ENCODE results near the gene SYT5. TPM values are rescaled to one million over a fixed set of nuclear protein-coding genes. Genes with fewer than 3 reads are reported as not detected.
A peak's percentile ranks its signal among the peaks of the same experiment; 100 is the strongest.

The SYT5 gene
- total and polyA plus RNA-seq, 9 of the 15 experiments (the other 6 are each of a cell fraction or from before 2014, with no cell fraction given) = 1.3 to 20.9 (median 8.8) TPM

DNA sequence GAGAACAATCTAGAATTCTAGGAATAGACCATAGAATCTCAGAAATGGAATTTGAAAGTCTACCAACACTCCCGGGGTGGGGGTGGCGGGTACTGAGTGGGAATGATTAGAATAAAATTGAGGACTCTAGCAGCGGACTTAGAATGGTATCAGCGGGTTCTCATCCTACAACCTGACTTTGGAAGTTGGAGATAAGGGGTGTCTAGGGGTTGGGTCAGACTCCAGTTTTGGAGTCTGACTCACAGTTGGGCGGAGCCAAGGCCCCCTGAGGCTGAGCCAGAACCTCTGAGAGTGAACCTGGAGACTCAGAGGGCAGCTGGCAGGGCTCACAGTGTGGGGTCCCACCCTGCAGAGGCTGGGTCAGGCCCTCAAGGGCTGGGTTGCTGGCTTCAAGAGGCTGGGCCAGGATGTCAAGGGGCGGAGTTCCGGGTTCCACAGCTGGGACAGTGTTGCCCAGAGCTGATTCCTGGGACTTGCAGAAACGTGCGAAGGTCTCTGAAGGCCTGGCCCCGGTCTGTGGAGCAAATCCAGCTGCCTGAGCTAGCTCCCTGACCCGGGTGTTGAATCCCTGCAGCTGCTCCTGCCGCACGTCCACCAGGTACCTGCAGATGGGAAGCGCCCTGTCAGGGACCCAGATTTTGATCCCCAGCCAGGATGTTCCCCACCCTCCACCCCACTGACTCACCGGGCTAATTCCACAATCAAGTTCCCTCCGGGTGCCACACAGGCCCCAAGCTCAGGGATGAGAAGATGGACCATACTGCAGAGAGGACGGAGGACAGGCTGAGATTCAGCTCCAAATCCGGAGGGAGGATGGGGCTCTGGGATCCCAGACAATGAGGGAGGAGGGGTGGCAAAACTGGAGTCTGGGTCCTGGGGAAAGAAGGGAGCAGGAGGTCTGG is 21.0 kb downstream of the SYT5 start (continued):
- no peak for TF ChIP-seq U2AF1 (optimal IDR thresholded peaks at IDR 0.05; ENCODE audit: low read depth, low read length)
- TF ChIP-seq, protein P1, sequence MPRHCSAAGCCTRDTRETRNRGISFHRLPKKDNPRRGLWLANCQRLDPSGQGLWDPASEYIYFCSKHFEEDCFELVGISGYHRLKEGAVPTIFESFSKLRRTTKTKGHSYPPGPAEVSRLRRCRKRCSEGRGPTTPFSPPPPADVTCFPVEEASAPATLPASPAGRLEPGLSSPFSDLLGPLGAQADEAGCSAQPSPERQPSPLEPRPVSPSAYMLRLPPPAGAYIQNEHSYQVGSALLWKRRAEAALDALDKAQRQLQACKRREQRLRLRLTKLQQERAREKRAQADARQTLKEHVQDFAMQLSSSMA (CRISPR knock-in tag; IDR thresholded peaks at IDR 0.05) = no peak
- TF ChIP-seq SLC30A9 (CRISPR knock-in tag; IDR thresholded peaks at IDR 0.05) = no peak
- peak; percentile 89 for TF ChIP-seq HDAC2 (IDR thresholded peaks at IDR 0.05)
- TF ChIP-seq, protein P2, sequence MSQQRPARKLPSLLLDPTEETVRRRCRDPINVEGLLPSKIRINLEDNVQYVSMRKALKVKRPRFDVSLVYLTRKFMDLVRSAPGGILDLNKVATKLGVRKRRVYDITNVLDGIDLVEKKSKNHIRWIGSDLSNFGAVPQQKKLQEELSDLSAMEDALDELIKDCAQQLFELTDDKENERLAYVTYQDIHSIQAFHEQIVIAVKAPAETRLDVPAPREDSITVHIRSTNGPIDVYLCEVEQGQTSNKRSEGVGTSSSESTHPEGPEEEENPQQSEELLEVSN (IDR thresholded peaks at IDR 0.05; ENCODE audit: borderline replicate concordance in 1 of 2, extremely low read depth in 1 of 2, insufficient read depth in 1 of 2, insufficient read length in 1 of 2, low read depth in 1 of 2, low read length in 1 of 2, poor library complexity in 1 of 2, severe bottlenecking in 1 of 2) = peak in 1 of 2 experiments; percentile 11
- no peak for TF ChIP-seq ZNF644 (tag; IDR thresholded peaks at IDR 0.05; ENCODE audit: low read depth)
- TF ChIP-seq, protein P3, sequence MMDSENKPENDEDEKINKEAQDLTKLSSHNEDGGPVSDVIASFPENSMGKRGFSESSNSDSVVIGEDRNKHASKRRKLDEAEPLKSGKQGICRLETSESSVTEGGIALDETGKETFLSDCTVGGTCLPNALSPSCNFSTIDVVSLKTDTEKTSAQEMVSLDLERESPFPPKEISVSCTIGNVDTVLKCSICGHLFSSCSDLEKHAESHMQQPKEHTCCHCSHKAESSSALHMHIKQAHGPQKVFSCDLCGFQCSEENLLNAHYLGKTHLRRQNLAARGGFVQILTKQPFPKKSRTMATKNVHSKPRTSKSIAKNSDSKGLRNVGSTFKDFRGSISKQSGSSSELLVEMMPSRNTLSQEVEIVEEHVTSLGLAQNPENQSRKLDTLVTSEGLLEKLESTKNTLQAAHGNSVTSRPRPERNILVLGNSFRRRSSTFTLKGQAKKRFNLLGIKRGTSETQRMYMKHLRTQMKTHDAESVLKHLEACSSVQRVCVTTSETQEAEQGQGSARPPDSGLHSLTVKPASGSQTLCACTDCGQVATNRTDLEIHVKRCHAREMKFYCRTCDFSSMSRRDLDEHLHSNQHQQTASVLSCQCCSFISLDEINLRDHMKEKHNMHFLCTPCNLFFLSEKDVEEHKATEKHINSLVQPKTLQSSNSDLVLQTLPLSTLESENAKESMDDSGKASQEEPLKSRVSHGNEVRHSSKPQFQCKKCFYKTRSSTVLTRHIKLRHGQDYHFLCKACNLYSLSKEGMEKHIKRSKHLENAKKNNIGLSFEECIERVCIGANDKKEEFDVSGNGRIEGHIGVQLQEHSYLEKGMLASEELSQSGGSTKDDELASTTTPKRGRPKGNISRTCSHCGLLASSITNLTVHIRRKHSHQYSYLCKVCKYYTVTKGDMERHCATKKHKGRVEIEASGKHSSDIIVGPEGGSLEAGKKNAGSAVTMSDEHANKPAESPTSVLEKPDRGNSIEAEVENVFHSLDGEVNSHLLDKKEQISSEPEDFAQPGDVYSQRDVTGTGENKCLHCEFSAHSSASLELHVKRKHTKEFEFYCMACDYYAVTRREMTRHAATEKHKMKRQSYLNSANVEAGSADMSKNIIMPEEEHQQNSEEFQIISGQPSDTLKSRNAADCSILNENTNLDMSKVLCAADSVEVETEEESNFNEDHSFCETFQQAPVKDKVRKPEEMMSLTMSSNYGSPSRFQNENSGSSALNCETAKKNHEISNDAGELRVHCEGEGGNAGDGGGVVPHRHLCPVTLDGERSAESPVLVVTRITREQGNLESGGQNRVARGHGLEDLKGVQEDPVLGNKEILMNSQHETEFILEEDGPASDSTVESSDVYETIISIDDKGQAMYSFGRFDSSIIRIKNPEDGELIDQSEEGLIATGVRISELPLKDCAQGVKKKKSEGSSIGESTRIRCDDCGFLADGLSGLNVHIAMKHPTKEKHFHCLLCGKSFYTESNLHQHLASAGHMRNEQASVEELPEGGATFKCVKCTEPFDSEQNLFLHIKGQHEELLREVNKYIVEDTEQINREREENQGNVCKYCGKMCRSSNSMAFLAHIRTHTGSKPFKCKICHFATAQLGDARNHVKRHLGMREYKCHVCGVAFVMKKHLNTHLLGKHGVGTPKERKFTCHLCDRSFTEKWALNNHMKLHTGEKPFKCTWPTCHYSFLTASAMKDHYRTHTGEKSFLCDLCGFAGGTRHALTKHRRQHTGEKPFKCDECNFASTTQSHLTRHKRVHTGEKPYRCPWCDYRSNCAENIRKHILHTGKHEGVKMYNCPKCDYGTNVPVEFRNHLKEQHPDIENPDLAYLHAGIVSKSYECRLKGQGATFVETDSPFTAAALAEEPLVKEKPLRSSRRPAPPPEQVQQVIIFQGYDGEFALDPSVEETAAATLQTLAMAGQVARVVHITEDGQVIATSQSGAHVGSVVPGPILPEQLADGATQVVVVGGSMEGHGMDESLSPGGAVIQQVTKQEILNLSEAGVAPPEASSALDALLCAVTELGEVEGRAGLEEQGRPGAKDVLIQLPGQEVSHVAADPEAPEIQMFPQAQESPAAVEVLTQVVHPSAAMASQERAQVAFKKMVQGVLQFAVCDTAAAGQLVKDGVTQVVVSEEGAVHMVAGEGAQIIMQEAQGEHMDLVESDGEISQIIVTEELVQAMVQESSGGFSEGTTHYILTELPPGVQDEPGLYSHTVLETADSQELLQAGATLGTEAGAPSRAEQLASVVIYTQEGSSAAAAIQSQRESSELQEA (IDR thresholded peaks at IDR 0.05; ENCODE audit: low read depth) = no peak
- TF ChIP-seq NCOR1 (IDR thresholded peaks at IDR 0.05) = peak; percentile 86
- TF ChIP-seq MYC (IDR thresholded peaks at IDR 0.05; ENCODE audit: low read depth, low read length) = peak; percentile 38
- no peak; the same call in 1 of the 2 replicates for TF ChIP-seq MYC (CRISPR knock-in tag; IDR thresholded peaks at IDR 0.05; ENCODE audit: borderline replicate concordance, low read depth)
- TF ChIP-seq TEAD4 (IDR thresholded peaks at IDR 0.05; ENCODE audit: low read length) = peak; percentile 83
- TF ChIP-seq TEAD4 (CRISPR knock-in tag; IDR thresholded peaks at IDR 0.05; ENCODE audit: borderline replicate concordance) = no peak
